Spleen (tissue), 7 donors: ENCODE measurements around the gene DPPA3.

Source experiments
- CTCF ChIP-seq, 11 experiments: fragments of 200-600 bp in 7 of 11; fragments of 450-650 bp in 4 of 11; sonication (generic) in 4 of 11; IDR thresholded peaks in 8 of 11; conservative IDR thresholded peaks in 3 of 11; 1 replicate in 7 of 11; 2 replicates in 4 of 11; pipeline versions ENCODE4 v1.4.0 to v1.8.0; 2016 to 2021; ENCODE audit warnings: antibody characterized with exemption in 11 of 11, inconsistent platforms in 4 of 11, mild to moderate bottlenecking in 1 of 11
- POLR2A ChIP-seq, 3 donors: fragments of 450-650 bp; IDR thresholded peaks; one replicate each; pipeline ENCODE4 v1.5.1; 2017; ENCODE audit warnings: antibody characterized with exemption in 3 of 3, mild to moderate bottlenecking in 1 of 3
- POLR2AphosphoS5 ChIP-seq, 3 donors: sonication (generic); formaldehyde crosslinking; IDR thresholded peaks; one replicate each; pipeline ENCODE4 v1.5.1; 2017; ENCODE audit warnings: antibody characterized with exemption in 3 of 3
- donor health status: DM: no; HTN: no; CAD: no; lungs with moderate emphysema.
- donor health status: DM: no; HTN: no; CAD: no.
- donor health status: DM: no; HTN: no; CAD: no.

- no peak for TF ChIP-seq CTCF (IDR thresholded peaks at IDR 0.05 in 8 of 11, conservative IDR thresholded peaks at IDR 0.05 in 3 of 11)
- TF ChIP-seq POLR2A (IDR thresholded peaks at IDR 0.05) = no peak
- TF ChIP-seq POLR2AphosphoS5 (IDR thresholded peaks at IDR 0.05) = no peak
Measured at GRCh38 chr12:7668171-7668570, 43.1 kb upstream of the DPPA3 start.
